Muscle of leg (tissue), 11 donors: ENCODE data around the gene ST6GALNAC3. TPM values are rescaled to one million over a fixed set of nuclear protein-coding genes. Genes with fewer than 3 reads are reported as not detected.

Experiments
- DNase-seq: peaks from one replicate; pipeline ENCODE4 v3.0.0; 2013
- H3K27ac ChIP-seq: one replicate; pipeline ENCODE4 v1.5.1; 2013; ENCODE audit warnings: mild to moderate bottlenecking, low read length, control low read depth
- H3K27me3 ChIP-seq: one replicate; pipeline ENCODE4 v1.6.1; 2013; ENCODE audit warnings: low read length; ENCODE audit not compliant: control insufficient read depth, insufficient read depth
- H3K36me3 ChIP-seq: one replicate; pipeline ENCODE4 v1.6.1; 2013; ENCODE audit warnings: low read length; ENCODE audit not compliant: control insufficient read depth, insufficient read depth
- H3K4me1 ChIP-seq: one replicate; pipeline ENCODE4 v1.6.1; 2013; ENCODE audit warnings: low read length; ENCODE audit not compliant: control insufficient read depth, insufficient read depth
- H3K4me3 ChIP-seq: one replicate; pipeline ENCODE4 v1.5.1; 2013; ENCODE audit warnings: low read length, control low read depth
- H3K9me3 ChIP-seq: replicated peaks from 2 replicates; pipeline ENCODE4 v1.6.1; 2013; ENCODE audit warnings: low read depth, low read length; ENCODE audit not compliant: control insufficient read depth
- WGBS: methylation state at CpG from one replicate; pipeline ENCODE4 v1.1.5; 2013; ENCODE audit warnings: missing lambda C conversion rate; ENCODE audit not compliant: insufficient coverage; 5-methylcytosine and 5-hydroxymethylcytosine counted together
- polyA plus RNA-seq, 8 donors: library from polyadenylated mRNA; unstranded; fragments of 120-200 nt; gene quantifications; one replicate each; pipeline versions ENCODE4 v1.2.1 to v1.2.3, GENCODE V29; 2013; ENCODE audit warnings: inconsistent platforms in 1 of 8, low replicate concordance in 1 of 8; ENCODE audit not compliant: insufficient read length in 8 of 8, insufficient read depth in 1 of 8
- total RNA-seq: library from RNA; stranded (reverse); fragments of 120-200 nt; gene quantifications from one replicate; pipeline ENCODE4 v1.2.4, GENCODE V29; 2013

The ST6GALNAC3 gene
- total and polyA plus RNA-seq, 9 donors, result 3.6 to 9.0 (median 6.4) TPM

DNA sequence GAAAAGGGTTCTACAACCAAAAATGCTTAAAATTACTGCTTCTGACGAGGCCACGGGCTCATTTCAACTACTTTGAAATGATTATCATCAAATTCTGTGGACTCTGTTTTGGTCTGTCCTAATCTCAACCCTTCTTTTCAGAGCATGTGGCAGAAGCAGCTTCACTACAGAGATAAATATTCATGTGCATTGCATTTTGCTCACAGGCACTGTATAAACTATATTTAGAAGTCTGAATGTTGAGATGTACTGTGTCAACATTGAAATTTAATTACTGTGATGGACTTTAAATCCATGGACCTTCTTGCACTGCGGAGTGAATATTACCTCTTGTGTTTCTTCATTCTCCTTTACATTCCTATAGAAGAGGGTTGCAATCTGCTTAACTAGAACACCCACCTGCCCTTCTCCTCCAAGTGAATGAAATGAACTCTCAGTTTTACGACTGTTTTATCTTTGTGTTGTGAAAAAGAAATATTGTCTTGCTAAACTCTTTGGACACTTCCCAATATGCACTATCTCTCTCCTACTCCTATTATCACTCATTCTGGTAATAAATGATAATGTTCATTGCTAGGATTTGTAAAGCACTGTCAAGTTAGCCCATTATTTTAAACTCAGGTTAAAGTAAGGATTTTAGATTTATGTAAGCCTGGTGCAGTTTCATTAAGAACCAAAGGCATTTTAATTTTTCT, 511.6 kb downstream of the ST6GALNAC3 start:
- Histone ChIP-seq H3K27ac (no peak overlapping the region), H3K4me1 (no peaks in the 10 kb centered on the region), H3K9me3 (no peaks in the 10 kb centered on the region), H3K36me3 (no peaks in the 10 kb centered on the region), H3K4me3 (no peak overlapping the region), H3K27me3 (no peaks in the 10 kb centered on the region)
- 80% methylated on average over 2 of the region's 4 CpGs for WGBS
- DNase-seq, result no peak

DNA sequence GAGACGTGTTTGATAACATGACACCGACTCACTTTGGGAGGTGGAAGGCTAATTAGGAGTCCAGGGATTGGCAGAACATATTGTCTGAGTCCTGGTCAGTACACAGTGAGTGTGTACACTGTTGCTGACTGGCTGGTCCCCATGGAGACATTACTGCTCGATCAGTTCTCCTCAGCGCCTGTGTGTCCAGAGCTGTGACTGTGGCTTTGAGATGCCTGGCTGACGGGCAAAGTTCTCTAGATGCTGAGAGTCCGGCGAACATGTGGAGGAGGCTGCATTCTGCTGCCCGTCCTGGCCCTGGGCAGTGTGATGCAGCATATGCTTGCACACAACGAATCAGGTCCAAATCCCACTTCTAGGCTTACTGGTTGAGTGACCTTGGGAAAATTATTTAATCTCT, 512.7 kb downstream of the ST6GALNAC3 start:
- Histone ChIP-seq H3K9me3 (no peaks in the 10 kb centered on the region), H3K27me3 (no peaks in the 10 kb centered on the region), H3K36me3 (no peaks in the 10 kb centered on the region), H3K27ac (no peak overlapping the region), H3K4me1 (no peaks in the 10 kb centered on the region), H3K4me3 (no peak overlapping the region)
- no peak for DNase-seq
- WGBS, result 79% methylated on average over 5 of the region's 9 CpGs

DNA sequence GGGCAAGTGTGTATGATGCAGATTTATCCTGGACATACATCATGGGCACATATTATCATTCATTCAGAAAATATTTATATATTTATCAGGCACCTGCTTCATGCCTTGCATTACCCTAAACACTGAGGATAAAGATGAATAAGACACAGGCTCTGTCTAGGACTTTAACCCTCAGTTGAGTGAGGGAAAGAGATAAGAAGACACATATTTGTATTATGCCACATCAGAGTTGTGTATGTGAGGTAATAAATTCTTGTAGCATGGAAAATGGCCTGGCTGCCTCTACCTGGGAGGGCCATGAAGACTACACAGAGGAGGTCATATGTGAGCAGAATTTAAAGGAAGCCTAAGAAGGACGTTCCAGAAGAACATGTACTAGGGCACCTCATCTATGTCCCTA, 516.9 kb downstream of the ST6GALNAC3 start:
- DNase-seq, result no peak
- Histone ChIP-seq H3K27me3 (no peaks in the 10 kb centered on the region), H3K4me1 (no peaks in the 10 kb centered on the region), H3K4me3 (no peak overlapping the region), H3K9me3 (no peaks in the 10 kb centered on the region), H3K27ac (no peak overlapping the region), H3K36me3 (no peaks in the 10 kb centered on the region)
- no CpG with 5 or more reads among the region's 1 CpG for WGBS

DNA sequence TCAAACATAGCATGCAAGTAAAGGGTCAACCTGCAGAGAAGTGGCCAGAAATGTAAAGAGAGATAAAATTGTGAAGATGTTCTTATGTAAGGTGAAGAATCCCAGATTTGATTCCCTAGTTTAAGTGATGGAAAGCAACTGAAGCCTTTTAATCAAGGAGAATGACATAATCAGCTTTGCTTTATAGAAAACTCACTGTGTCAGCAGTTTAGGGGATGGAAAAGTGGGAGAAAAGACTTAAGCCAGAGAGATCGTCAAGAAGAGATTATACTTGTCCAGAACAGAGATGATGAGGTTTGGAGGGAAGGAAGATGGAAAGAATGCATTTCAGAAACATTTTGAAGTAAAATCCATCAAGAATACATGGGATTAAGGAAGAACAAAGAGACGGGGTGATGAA, 517.4 kb downstream of the ST6GALNAC3 start:
- 92% methylated on average over 1 of the region's 2 CpGs for WGBS
- no peak for DNase-seq
- H3K4me3 ChIP-seq, result no peak overlapping the region
- no peaks in the 10 kb centered on the region for H3K9me3 ChIP-seq
- H3K4me1 ChIP-seq, result no peaks in the 10 kb centered on the region
- no peak overlapping the region for H3K27ac ChIP-seq
- no peaks in the 10 kb centered on the region for H3K36me3 ChIP-seq
- no peaks in the 10 kb centered on the region for H3K27me3 ChIP-seq

DNA sequence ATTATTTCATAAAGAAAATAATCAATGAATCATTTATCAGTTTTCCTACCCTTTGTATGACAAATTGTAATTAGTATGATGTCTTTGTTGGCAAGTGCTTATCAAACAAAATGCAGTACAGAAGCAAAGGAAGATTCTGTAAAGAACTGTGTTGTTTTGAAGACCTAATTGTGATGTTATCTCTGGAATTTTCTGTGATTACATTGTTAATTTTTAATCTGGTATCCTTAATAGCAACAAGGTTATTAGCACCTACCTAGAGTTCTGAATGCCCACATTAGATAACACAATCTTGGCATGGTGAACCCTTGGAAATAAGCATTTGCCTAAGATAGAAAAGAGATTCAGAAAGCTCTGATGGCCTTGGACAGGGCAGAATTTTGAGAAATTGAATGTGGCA, 518.6 kb downstream of the ST6GALNAC3 start:
- Histone ChIP-seq H3K27me3 (no peaks in the 10 kb centered on the region), H3K4me3 (no peak overlapping the region), H3K27ac (no peak overlapping the region), H3K4me1 (no peaks in the 10 kb centered on the region), H3K9me3 (no peaks in the 10 kb centered on the region), H3K36me3 (no peaks in the 10 kb centered on the region)
- no peak for DNase-seq

DNA sequence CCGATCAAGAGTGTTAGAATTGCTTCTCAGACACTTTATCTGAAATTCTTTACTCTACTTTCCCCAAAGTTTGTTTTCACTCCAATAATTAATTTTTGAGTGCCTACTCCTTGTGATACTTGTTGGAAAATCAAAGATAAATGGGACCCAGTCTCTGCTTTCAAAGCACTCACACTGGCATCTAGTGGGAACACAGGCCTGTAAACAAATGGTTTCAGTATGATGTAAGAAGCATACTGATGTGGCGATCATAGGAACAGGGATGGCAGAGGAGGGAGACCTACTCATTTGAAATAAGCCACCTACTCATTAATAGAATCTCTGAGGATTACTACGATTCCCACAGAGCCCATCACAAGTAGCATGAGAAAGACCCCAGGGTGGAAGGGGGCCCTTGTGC, 519.1 kb downstream of the ST6GALNAC3 start:
- no peaks in the 10 kb centered on the region for H3K27me3 ChIP-seq
- no peaks in the 10 kb centered on the region for H3K36me3 ChIP-seq
- no peak for DNase-seq
- no peak overlapping the region for H3K27ac ChIP-seq
- WGBS, result no CpG with 5 or more reads among the region's 3 CpGs
- no peaks in the 10 kb centered on the region for H3K9me3 ChIP-seq
- H3K4me1 ChIP-seq, result no peaks in the 10 kb centered on the region
- H3K4me3 ChIP-seq, result no peak overlapping the region

DNA sequence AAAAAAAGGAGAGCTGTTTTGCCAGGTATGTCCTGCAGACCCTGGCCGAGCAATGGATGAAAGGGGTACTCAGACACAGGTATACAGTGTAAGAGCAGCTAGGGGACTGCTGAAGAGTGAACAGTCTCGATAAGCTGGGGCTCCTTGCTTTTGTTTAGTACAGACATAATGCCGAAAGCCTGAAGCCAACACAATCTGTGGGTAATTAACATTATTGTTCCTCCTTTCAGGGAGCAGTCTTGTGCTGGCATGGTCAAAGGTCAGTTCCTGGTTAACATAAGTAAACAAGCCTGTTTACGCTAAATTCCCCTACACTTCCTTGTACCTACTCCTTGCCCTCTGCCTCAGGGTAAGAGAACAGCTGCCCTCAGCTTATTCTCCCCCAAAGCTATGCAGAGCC, 520.5 kb downstream of the ST6GALNAC3 start:
- no peak overlapping the region for H3K4me3 ChIP-seq
- DNase-seq, result no peak
- H3K27me3 ChIP-seq, result no peaks in the 10 kb centered on the region
- no peak overlapping the region for H3K27ac ChIP-seq
- 70% methylated on average over 3 of the region's 4 CpGs for WGBS
- H3K36me3 ChIP-seq, result no peaks in the 10 kb centered on the region
- H3K4me1 ChIP-seq, result no peaks in the 10 kb centered on the region
- H3K9me3 ChIP-seq, result no peaks in the 10 kb centered on the region

DNA sequence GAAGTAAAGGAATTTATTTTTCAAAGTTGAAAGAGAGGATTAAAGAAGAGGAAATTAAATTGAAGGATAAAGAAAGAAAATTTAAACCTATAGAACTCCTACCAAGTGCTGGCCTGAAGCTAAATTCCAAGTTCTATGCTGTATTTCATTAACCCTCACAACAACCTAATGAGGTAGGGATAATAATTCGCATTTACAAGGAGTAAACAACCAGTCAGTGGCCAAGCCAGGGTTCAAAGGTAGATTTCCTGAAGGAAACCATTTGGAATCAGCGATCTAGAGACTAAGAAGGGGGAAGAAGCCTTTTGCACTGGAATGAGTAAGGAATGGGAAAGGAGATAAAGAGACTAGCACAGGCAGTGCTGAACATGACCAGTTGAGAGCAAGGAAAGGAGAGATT, 526.9 kb downstream of the ST6GALNAC3 start:
- Histone ChIP-seq H3K4me1 (no peaks in the 10 kb centered on the region), H3K9me3 (no peaks in the 10 kb centered on the region), H3K27ac (no peak overlapping the region), H3K27me3 (no peaks in the 10 kb centered on the region), H3K36me3 (no peaks in the 10 kb centered on the region), H3K4me3 (no peak overlapping the region)
- 66% methylated on average over 2 of the region's 2 CpGs for WGBS
- no peak for DNase-seq

DNA sequence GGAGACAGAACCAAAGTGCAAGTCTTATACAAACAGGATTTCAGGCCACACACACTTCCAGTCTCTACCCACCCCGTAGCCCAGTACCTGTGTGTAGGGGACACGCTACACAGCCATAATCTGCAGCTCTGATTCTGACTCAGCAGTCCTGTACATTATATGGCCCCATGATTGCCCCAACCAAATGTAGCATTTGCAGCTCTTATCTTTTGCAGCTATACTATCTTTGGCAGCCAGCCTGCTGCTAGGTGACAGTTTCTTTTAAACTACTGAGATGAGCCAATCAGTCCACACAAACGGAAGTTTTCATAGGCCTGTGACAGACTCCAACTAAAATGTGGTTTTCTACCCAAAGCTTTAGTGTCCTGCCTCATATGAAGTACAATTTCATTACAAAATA, 533.2 kb downstream of the ST6GALNAC3 start:
- no peaks in the 10 kb centered on the region for H3K9me3 ChIP-seq
- DNase-seq, result no peak
- H3K27ac ChIP-seq, result no peak overlapping the region
- no peaks in the 10 kb centered on the region for H3K4me1 ChIP-seq
- WGBS, result 76% methylated on average over 3 of the region's 3 CpGs
- no peaks in the 10 kb centered on the region for H3K27me3 ChIP-seq
- no peak overlapping the region for H3K4me3 ChIP-seq
- H3K36me3 ChIP-seq, result no peaks in the 10 kb centered on the region

DNA sequence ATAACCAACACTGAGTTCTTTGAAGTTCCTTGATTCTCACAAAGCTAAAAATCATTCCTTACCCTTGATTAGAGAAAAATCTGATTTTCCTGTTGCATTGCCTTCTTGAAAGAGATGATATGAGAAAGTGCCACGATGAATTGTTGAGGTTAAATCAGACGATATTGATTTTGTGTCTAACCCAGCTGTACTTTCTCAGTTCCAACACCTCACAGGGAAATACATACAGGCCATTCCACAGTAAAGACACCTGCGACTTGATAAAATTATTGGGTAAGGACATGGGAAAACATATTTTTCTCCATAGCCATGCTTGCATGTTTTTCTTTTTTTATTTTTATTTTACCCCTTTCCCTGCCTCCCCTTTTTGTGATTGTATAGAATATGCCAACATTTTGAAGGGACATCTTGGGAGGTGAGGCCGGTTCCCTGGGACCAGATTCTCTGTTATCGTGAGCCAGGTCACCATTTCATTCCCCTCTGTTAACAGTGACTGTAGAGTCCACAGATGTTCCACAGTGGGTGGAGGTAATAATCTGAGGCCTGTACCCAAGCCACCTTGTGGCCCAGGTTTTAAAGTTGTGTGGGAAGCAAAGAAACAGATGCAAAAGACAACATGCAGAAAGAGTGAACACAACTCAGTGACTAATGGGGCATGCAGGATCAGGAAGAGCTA, 537.4 kb downstream of the ST6GALNAC3 start:
- DNase-seq, result no peak
- Histone ChIP-seq H3K4me1 (no peaks in the 10 kb centered on the region), H3K9me3 (no peaks in the 10 kb centered on the region), H3K27ac (no peak overlapping the region), H3K4me3 (no peak overlapping the region), H3K36me3 (no peaks in the 10 kb centered on the region), H3K27me3 (no peaks in the 10 kb centered on the region)
- WGBS, result no CpG with 5 or more reads among the region's 5 CpGs
